C4-2B (cell line): ENCODE measurements around the gene CNGA1.
A peak's percentile ranks its signal among the peaks of the same experiment; 100 is the strongest.
"Not testable (repeated sequence)": the region's sequence is repeated elsewhere in the genome, so short reads cannot be mapped to it uniquely, and the experiment has no call there.

Experiments
- H3K27ac ChIP-seq: fragments of 450-650 bp; 2 replicates; pipeline ENCODE4 v1.5.1; 2017
- ZFX ChIP-seq: fragments of 450-650 bp; IDR thresholded peaks from 2 replicates; pipeline ENCODE4 v1.6.1; 2017
- TF ChIP-seq, protein P1 (sequence below): fragments of 450-650 bp; conservative IDR thresholded peaks from 2 replicates; pipeline ENCODE4 v1.5.1; 2017; ENCODE audit warnings: mild to moderate bottlenecking

Gene CNGA1

DNA sequence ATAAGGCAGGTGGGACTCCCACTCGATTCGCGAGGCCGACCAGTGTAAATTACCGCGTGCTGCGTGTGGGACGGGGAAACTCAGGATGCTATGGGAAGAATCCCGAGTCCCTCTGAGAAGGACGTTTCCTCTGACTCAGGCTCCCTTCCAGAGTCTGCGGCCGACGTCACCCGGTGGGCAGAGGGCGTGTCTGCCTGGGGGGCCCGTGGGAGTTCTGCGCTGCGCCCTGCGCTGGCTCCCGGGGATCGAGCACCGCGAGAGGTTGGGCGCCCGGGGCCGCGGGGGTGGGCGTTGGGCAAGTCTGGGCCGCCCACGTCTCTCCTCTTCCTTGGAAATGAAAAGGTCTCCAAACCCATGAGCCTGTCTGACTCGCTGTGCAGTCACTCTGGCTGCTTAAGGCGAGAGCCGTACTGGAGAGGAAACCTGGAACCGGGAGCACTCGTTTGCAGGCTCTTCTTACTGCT lies 659 bp upstream of the CNGA1 start:
- TF ChIP-seq ZFX: no peak
- TF ChIP-seq, protein P1, sequence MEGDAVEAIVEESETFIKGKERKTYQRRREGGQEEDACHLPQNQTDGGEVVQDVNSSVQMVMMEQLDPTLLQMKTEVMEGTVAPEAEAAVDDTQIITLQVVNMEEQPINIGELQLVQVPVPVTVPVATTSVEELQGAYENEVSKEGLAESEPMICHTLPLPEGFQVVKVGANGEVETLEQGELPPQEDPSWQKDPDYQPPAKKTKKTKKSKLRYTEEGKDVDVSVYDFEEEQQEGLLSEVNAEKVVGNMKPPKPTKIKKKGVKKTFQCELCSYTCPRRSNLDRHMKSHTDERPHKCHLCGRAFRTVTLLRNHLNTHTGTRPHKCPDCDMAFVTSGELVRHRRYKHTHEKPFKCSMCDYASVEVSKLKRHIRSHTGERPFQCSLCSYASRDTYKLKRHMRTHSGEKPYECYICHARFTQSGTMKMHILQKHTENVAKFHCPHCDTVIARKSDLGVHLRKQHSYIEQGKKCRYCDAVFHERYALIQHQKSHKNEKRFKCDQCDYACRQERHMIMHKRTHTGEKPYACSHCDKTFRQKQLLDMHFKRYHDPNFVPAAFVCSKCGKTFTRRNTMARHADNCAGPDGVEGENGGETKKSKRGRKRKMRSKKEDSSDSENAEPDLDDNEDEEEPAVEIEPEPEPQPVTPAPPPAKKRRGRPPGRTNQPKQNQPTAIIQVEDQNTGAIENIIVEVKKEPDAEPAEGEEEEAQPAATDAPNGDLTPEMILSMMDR: no peak
- peak overlapping the region; percentile 47 for H3K27ac ChIP-seq

GRCh38 chr4:48015678-48016077 lies 803 bp downstream of the CNGA1 start:
- TF ChIP-seq ZFX: no peak
- TF ChIP-seq, protein P1: no peak
- peak overlapping the region; percentile 47; the same call in 1 of the 2 replicates for H3K27ac ChIP-seq

DNA sequence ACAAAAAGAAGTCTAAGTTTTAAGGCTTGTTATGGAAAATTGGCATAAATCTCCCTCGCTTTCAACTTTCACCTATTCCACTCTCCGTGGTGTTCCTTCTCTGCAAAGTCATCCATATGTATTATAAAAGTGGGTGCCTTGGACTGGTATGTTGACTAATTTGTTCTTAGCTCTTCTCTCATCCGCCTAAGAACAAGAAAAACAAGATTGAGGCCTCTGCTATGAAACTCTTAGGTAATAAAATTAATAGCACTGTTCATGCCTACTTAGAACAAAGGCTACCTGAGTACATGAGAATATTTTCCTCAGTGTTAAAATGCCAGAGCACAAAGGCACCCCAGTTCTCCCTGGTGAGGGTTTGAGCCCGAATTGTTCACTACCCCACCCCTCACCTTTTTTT lies 1.3 kb downstream of the CNGA1 start:
- TF ChIP-seq ZFX: no peak
- TF ChIP-seq, protein P1: no peak
- peak overlapping the region; percentile 47; the same call in 1 of the 2 replicates for H3K27ac ChIP-seq

GRCh38 chr4:48012824-48013223 lies 3.7 kb downstream of the CNGA1 start:
- no peak for TF ChIP-seq ZFX
- TF ChIP-seq, protein P1: no peak
- H3K27ac ChIP-seq: no peak overlapping the region

- no peak for TF ChIP-seq ZFX
- TF ChIP-seq, protein P1: no peak
- H3K27ac ChIP-seq: no peak overlapping the region
These were observed 4.8 kb downstream of the CNGA1 start for GRCh38 chr4:48011722-48012121.

GRCh38 chr4:48010906-48011305 lies 5.6 kb downstream of the CNGA1 start:
- H3K27ac ChIP-seq: not testable (repeated sequence)

- no peak overlapping the region for H3K27ac ChIP-seq
- TF ChIP-seq, protein P1: no peak
- no peak for TF ChIP-seq ZFX
These were observed 8.4 kb downstream of the CNGA1 start for GRCh38 chr4:48008021-48008596.

DNA sequence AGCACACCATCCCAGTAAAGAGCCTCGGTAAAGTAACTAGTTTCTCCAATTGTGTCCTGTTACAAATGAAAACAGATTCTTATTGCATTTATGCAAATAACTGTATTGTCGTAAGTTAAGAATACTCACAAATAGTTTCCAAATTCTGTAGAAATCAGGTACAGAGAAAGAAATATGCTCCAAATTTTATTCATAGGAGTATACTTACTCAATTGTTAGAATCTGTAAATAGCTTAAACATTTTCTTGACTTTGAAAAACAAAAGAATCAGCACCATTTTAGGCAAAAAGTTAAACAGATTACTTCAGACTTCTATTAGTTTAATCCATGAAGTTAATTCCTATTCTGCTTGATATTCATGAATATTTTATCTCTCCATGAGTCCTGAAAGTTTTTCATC lies 10.7 kb downstream of the CNGA1 start:
- H3K27ac ChIP-seq: no peak overlapping the region
- TF ChIP-seq, protein P1: no peak
- no peak for TF ChIP-seq ZFX
